ENCODE results near the gene AP2S1.

- TF ChIP-seq CTCF (IDR thresholded peaks at IDR 0.05; ENCODE audit: poor library complexity, severe bottlenecking) (no peak), EP300 (conservative IDR thresholded peaks at IDR 0.05; ENCODE audit: poor library complexity, severe bottlenecking) (no peak), REST (IDR thresholded peaks at IDR 0.05; ENCODE audit: borderline replicate concordance) (no peak), TAF1 (IDR thresholded peaks at IDR 0.05; ENCODE audit: low read depth) (no peak), POLR2AphosphoS5 (IDR thresholded peaks at IDR 0.05) (no peak)
Measured at GRCh38 chr19:46849610-46850009, 1.0 kb downstream of the AP2S1 start.
